Activated CD8-positive, alpha-beta memory T cell treated with anti-CD3 and anti-CD28 coated beads, Interleukin-2, amount 10 ng/mL, durations not matched to agents 7 days and 5 days (primary cell): Measurements from ENCODE around the gene CERS6. TPM values are rescaled to one million over a fixed set of nuclear protein-coding genes. Genes with fewer than 3 reads are reported as not detected.

Source experiments
- ATAC-seq: fragments of 150-1000 bp; cut with Tn5 transposase; one replicate; pipeline ENCODE4 v1.10.0; 2021; ENCODE audit warnings: moderate library complexity
- CTCF ChIA-PET: fragments of 350-600 bp; sonication (Branson Sonifier 250); formaldehyde crosslinking; loops from one replicate; lab custom pipeline; 2021; ENCODE audit warnings: antibody characterized with exemption; lab: Charles Lee
- DNase-seq: peaks from one replicate; pipeline ENCODE4 v3.0.0-alpha.2; 2020
- H3K27ac Mint-ChIP-seq: one replicate; pipeline ENCODE4 v1.8.0; 2021; ENCODE audit warnings: mild to moderate bottlenecking, mixed read lengths
- H3K27me3 Mint-ChIP-seq: one replicate; pipeline ENCODE4 v1.8.0; 2021; ENCODE audit warnings: mixed read lengths
- H3K36me3 Mint-ChIP-seq: one replicate; pipeline ENCODE4 v1.8.0; 2021; ENCODE audit warnings: mild to moderate bottlenecking, mixed read lengths
- H3K4me1 Mint-ChIP-seq: one replicate; pipeline ENCODE4 v1.8.0; 2021; ENCODE audit warnings: mixed read lengths
- H3K4me3 Mint-ChIP-seq: one replicate; pipeline ENCODE4 v1.8.0; 2021; ENCODE audit warnings: mild to moderate bottlenecking, moderate library complexity, mixed read lengths
- H3K9me3 Mint-ChIP-seq: one replicate; pipeline ENCODE4 v1.8.0; 2022; ENCODE audit warnings: low read depth, mixed read lengths
- total RNA-seq, 2 experiments: library from RNA; stranded (reverse); gene quantifications; one replicate each; pipeline ENCODE4 v1.2.3, GENCODE V29; 2021

Gene CERS6
- total RNA-seq, 2 experiments from 2014 or later = 5.0 to 12.7 TPM

DNA sequence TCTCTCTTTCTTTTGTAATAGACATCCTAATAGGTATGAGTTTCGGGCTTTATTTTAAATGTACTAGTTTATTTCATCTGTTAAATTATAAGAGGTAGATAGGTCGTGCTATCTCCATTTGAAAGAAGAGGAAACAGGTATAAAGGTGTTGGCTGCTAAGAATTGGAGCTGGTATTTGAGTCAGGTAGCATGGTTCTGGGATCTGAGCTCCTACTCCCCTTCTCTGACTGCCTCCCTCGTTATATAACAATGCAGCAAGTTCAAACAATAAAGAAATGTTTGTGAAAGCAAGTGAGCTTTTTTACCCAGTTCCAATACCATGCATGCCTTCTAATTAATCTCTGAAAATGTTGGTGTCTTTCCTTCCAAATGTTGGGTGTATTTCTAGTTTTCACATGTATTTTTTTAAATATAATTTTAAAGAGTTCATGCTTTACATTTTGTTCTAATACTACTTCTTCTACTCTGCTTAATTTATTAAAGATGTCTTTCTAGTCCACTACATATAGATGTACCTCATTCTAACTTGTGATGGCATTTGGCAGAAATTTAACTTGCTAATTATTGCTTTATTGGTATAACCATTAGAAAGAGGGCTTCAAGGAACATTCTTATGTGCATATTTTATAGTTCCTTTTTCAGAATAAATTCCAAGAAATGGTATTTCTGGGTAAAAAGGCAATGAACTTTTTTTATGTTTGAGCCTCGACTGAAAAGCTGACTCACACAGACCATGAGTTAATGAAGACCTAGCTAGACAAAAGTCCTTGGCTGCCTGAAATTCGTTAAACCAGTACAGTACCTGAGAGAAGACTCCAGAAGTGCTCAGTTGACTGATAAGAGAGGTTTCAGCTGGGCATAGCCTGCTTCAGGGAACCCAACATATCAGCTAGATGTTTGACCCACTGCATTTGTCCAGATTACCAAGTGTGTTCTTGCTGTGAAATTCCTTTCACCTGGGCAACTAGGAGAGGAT lies 133.5 kb downstream of the CERS6 start:
- Mint-ChIP-seq H3K36me3 (no peaks in the 10 kb centered on the region), H3K4me3 (no peak overlapping the region), H3K27ac (no peak overlapping the region), H3K27me3 (peaks cover 8% of the 10 kb centered on the region), H3K9me3 (no peaks in the 10 kb centered on the region), H3K4me1 (peaks cover under 1% of the 10 kb centered on the region)
- DNase-seq = no peak
- CTCF ChIA-PET = no interaction called here
- no peak for ATAC-seq

DNA sequence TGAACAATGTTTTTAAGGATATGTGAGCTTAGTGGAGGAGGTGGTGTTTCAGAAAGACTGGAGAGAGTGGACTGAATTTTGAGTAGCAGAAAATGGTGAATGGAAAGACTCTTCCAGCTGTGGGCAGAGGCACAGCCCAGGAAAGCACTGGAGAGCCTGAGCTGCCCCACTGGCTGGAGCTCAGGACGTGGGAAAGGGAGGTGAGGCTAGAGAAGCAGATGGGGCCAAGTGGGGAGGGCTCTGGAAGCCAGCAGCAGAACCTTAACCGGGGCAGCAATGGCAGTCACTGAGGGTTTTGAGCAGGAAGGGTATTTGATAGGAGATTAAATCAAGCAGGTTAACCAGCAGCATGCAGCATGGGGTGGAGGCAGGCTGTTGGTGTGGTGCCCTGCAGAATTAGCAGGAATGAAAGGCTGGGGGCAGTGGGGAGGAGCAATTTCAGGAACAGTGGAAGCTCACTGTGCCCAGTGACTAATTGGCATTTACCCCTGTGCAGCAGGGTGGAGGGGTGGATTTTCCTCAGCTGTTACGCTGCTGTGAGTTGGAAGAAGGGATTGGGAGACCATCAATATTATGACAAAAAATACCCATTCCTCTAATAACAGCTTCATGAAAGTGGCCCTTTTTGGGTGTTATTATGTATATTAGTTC lies 136.2 kb downstream of the CERS6 start:
- H3K4me3 Mint-ChIP-seq = no peak overlapping the region
- CTCF ChIA-PET = interaction anchor here (1.4 kb wide), 1 partner anchor 11 kb away, joined by 4 read pairs; no protein-coding TSS in a partner anchor

DNA sequence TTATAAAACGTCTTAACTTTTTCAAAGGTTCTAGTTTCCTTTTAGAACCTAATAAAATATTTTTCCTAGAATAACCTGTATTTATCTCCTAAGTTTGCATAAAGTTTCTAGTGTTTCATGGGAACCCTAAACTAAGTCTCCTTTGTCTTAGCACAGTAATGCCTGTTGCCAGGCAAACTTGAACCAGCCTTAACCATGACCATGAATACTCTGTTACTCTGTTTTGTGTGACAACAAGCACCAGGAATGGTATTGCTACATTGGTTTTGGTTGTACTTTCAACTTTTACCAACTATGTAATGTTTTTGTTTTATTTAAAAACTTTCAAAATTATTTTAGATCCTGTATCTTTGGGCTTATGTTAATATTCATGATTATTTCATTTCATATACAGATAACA lies 137.6 kb downstream of the CERS6 start:
- Mint-ChIP-seq H3K9me3 (no peaks in the 10 kb centered on the region), H3K27ac (no peak overlapping the region), H3K4me1 (peaks cover 13% of the 10 kb centered on the region), H3K4me3 (no peak overlapping the region), H3K27me3 (peaks cover 8% of the 10 kb centered on the region), H3K36me3 (no peaks in the 10 kb centered on the region)
- no peak for DNase-seq
- CTCF ChIA-PET = no interaction called here
- ATAC-seq = no peak

More for the DNA sequence above, 136.2 kb downstream of the CERS6 start:
- no peak for DNase-seq
- no peaks in the 10 kb centered on the region for H3K36me3 Mint-ChIP-seq
- no peak for ATAC-seq
- H3K27ac Mint-ChIP-seq = no peak overlapping the region
- peaks cover 13% of the 10 kb centered on the region for H3K4me1 Mint-ChIP-seq
- H3K9me3 Mint-ChIP-seq = no peaks in the 10 kb centered on the region
- peaks cover 8% of the 10 kb centered on the region for H3K27me3 Mint-ChIP-seq

DNA sequence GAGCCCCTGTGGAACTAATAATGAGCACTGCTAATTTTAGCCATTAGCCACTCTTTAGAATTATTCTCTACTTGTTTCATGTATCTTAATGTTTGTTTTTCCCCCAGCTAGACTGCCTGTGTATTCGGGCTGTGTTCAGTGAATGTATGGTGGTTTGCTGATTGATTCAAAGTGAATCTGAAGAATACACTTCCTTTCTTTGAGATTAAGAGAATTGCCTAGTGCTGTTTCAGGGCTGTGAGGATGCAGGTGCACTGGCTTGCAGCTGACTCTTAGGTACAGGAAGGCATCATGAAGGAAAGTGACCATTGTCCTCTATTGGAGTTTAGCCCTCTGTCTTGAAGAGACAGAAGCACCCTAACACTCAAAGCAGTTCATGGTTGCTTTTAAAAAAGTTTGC lies 138.7 kb downstream of the CERS6 start:
- CTCF ChIA-PET = no interaction called here
- no peaks in the 10 kb centered on the region for H3K36me3 Mint-ChIP-seq
- H3K27ac Mint-ChIP-seq = no peak overlapping the region

DNA sequence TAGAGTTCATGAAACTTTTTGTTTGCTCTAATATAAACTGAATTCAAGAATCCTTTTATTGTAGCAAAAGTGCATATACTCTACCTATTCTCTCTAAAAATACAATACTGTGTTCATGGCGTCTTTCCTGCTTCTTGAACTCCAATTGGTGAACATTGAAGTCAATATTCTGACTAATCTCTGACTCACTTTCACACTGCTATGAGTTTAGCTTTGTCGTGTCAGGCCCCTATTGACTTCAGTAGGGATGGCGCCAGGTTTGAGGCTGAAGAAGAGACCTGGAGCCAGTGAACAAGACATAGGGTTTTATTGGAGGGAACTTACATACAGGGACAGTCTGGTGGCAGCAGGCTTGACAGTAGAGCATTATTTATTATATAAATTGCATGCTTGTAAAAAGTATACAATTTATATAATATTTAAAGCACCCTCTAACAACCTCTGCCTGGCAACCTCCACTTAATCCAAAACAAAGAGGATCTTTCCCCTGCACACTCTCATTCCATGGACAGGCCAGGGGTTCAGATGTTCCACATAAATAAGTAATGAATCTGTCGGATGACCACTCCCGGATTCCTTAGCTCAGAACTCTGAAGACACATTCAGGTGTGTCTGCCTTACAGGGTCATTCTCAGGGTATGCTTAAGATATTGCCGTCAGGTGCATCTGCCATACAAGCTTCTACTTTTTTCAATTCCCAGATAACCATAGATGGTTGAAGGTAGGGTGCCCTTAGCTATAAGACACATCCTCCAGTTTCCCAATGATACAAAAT lies 141.0 kb downstream of the CERS6 start:
- Mint-ChIP-seq H3K4me3 (no peak overlapping the region), H3K36me3 (peaks cover 2% of the 10 kb centered on the region), H3K9me3 (no peaks in the 10 kb centered on the region), H3K4me1 (peaks cover 13% of the 10 kb centered on the region), H3K27me3 (peaks cover 7% of the 10 kb centered on the region), H3K27ac (no peak overlapping the region)
- ATAC-seq (no peak), DNase-seq (no peak)
- CTCF ChIA-PET = no interaction called here

More for the DNA sequence above, 138.7 kb downstream of the CERS6 start:
- ATAC-seq = no peak
- Mint-ChIP-seq H3K4me3 (no peak overlapping the region), H3K27me3 (peaks cover 8% of the 10 kb centered on the region), H3K9me3 (no peaks in the 10 kb centered on the region), H3K4me1 (peaks cover 13% of the 10 kb centered on the region)
- no peak for DNase-seq

DNA sequence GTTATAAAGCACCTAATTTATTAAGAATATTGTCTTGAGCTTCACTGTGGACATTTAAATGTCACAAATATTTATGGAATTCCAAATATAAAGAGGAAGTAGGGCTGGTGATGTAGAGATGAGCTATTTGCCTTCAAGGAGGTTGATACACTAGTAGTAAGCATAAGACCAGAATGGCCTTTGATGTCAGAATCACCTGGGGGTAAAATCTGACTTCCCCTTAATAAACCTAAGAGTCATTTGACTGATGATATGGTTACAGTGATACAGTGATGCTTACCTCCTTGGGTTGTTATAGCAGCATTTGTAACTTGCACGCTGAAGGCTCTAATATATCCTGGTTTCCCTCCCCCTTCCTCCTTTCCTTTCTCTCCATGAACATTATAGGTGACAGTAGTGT lies 143.7 kb downstream of the CERS6 start:
- peaks cover 6% of the 10 kb centered on the region for H3K36me3 Mint-ChIP-seq
- H3K27ac Mint-ChIP-seq = no peak overlapping the region
- no peaks in the 10 kb centered on the region for H3K27me3 Mint-ChIP-seq
- no peak for DNase-seq
- ATAC-seq = no peak
- no peak overlapping the region for H3K4me3 Mint-ChIP-seq
- CTCF ChIA-PET = no interaction called here
- H3K9me3 Mint-ChIP-seq = no peaks in the 10 kb centered on the region
- peaks cover 10% of the 10 kb centered on the region for H3K4me1 Mint-ChIP-seq

DNA sequence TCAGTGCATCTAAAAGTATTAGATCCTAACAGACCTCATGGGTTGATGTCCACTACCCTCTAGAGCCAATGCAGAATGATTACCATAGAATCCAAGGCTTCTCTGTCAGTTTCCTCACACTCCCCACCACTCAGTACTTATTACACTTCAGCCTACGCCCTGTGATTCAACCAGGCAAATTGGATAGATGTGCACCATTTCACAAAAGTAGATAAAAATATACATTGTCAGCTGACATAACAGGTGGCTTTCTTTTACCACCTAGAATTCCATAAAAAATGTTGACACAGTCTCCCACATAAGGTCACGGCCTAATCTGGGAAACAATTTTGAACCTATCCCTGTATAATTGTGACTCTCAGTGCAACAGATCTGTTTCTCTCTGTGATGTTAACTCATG lies 144.9 kb downstream of the CERS6 start:
- no peaks in the 10 kb centered on the region for H3K27me3 Mint-ChIP-seq
- CTCF ChIA-PET = no interaction called here
- DNase-seq = no peak
- peaks cover 6% of the 10 kb centered on the region for H3K9me3 Mint-ChIP-seq
- no peak for ATAC-seq
- H3K27ac Mint-ChIP-seq = no peak overlapping the region
- no peak overlapping the region for H3K4me3 Mint-ChIP-seq
- no peaks in the 10 kb centered on the region for H3K4me1 Mint-ChIP-seq
- peaks cover 11% of the 10 kb centered on the region for H3K36me3 Mint-ChIP-seq

DNA sequence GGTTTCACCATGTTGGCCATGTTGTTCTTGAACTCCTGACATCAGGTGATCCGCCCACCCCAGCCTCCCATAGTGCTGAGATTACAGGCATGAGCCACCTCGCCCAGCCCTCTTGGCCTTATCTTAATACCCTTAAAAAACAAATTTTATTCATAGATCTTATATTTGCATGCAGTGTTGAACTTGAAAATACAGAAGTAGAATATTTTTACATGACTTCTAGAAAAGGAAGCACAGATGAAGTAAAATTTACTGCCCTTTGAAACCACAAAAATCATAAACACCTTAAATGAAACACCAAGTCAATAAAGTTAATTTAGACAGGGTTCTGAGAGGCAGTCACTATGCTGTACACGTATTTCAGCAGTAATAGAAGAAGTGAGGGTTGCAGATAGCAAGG lies 145.7 kb downstream of the CERS6 start:
- no peak for ATAC-seq
- H3K4me3 Mint-ChIP-seq = no peak overlapping the region
- CTCF ChIA-PET = no interaction called here
- no peaks in the 10 kb centered on the region for H3K27me3 Mint-ChIP-seq
- H3K27ac Mint-ChIP-seq = no peak overlapping the region
- H3K36me3 Mint-ChIP-seq = peaks cover 12% of the 10 kb centered on the region
- H3K4me1 Mint-ChIP-seq = no peaks in the 10 kb centered on the region
- no peak for DNase-seq
- peaks cover 6% of the 10 kb centered on the region for H3K9me3 Mint-ChIP-seq

DNA sequence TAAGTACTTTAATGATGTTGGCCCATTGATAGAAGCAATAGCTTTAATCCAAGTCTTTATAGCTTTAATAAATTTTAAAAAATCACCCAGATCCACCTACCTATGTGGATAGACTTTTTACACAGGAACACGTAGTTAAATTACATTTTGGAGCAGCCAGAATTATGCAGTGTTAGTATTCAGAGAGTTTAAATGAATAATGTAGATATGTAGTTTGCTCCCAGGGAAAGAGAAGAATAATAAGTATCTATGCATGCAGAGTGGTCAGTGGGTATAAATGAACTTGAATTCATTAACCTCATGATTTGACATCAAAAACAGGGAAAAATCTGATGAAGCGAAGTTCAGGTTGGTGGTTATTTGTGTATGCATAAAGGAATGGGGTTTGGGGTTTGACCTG lies 146.3 kb downstream of the CERS6 start:
- CTCF ChIA-PET = interaction anchor here (1.1 kb wide), 1 partner anchor 10 kb away, joined by 4 read pairs; no protein-coding TSS in a partner anchor
- H3K9me3 Mint-ChIP-seq = peaks cover 6% of the 10 kb centered on the region
- H3K4me1 Mint-ChIP-seq = no peaks in the 10 kb centered on the region
- DNase-seq = no peak
- H3K27ac Mint-ChIP-seq = no peak overlapping the region
- H3K36me3 Mint-ChIP-seq = peaks cover 13% of the 10 kb centered on the region
- H3K27me3 Mint-ChIP-seq = no peaks in the 10 kb centered on the region
- ATAC-seq = no peak
- no peak overlapping the region for H3K4me3 Mint-ChIP-seq

DNA sequence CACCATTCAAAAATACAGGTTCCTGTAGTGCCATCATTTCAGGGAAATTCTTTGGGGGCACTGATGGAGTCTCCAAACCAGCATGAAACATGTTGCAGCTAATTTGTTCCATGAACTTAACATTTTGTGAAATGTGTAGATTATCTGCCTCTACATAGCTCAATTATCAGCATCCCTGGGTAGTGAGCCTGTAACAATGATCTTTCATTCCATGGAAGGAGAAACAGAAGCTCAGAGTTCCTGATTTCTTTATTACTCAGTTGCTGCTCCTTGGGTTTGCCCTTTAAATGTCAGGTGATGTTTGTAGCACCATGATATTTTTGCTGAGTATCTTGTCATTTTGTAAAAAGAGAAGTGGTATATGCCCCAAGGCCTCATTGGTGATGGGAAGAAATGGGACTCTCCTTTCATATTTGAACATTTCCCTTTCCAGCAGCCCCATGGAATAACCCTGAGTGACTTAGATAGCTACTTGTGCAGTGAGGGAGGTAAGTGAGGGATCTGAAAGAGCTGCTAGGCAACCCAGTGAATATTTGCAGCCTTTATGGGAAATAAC lies 146.9 kb downstream of the CERS6 start:
- CTCF ChIA-PET = interaction anchor here (1.1 kb wide), 1 partner anchor 11 kb away, joined by 4 read pairs; no protein-coding TSS in a partner anchor
- ATAC-seq (no peak), DNase-seq (no peak)
- H3K9me3 Mint-ChIP-seq = peaks cover 6% of the 10 kb centered on the region
- peaks cover 13% of the 10 kb centered on the region for H3K36me3 Mint-ChIP-seq
- H3K27ac Mint-ChIP-seq = no peak overlapping the region
- H3K4me3 Mint-ChIP-seq = no peak overlapping the region
- no peaks in the 10 kb centered on the region for H3K27me3 Mint-ChIP-seq
- H3K4me1 Mint-ChIP-seq = no peaks in the 10 kb centered on the region

DNA sequence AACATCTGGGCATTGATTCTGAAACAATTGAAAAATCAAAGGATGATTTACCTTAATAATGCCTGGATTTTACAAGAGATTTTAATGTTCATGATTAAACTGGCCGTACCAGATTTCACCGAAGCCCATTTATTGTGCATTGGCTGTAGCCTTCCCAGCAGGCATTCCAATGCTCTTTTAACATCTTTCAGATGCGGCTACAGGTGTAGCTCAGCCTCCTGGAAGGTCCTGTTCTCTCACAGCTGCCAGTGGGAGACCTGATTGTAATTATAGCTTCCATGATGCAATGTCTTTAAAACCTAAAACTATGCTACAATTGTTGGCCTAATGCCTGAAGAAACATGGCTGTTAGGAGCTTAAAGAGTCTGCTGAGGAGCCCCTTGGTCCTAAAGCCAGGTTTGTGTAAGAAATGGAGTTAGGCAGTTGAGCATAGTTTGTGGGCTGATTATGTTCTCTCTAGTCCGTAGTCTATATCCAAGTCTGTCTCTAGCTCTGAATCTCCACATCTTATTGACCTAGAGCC lies 147.4 kb downstream of the CERS6 start:
- ATAC-seq (no peak), DNase-seq (no peak)
- Mint-ChIP-seq H3K27ac (no peak overlapping the region), H3K27me3 (no peaks in the 10 kb centered on the region), H3K4me3 (no peak overlapping the region), H3K36me3 (peaks cover 13% of the 10 kb centered on the region), H3K4me1 (no peaks in the 10 kb centered on the region), H3K9me3 (peaks cover 6% of the 10 kb centered on the region)
- CTCF ChIA-PET = interaction anchor here (1.1 kb wide), 1 partner anchor 11 kb away, joined by 4 read pairs; no protein-coding TSS in a partner anchor

DNA sequence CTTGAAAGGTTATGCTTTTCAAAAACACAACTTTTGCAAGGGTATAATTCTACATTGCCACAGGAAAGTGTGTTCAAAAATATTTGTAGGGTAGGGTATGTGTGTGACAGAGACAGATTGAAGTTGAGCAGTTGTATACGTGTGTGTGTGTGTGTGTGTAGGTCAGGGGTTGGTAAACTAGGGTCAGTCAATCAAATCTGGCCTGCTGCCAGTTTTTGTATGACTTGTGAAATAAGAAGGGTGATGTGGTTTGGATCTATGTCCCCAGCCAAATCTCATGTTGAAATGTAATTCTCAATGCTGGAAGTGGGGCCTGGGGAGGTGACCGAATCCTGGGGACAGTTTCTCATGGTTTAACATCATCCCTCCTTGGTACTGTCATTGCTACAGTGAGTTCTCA lies 148.2 kb downstream of the CERS6 start:
- ATAC-seq (no peak), DNase-seq (no peak)
- Mint-ChIP-seq H3K4me3 (no peak overlapping the region), H3K9me3 (peaks cover 6% of the 10 kb centered on the region), H3K36me3 (peaks cover 13% of the 10 kb centered on the region), H3K4me1 (no peaks in the 10 kb centered on the region), H3K27ac (no peak overlapping the region), H3K27me3 (no peaks in the 10 kb centered on the region)
- CTCF ChIA-PET = no interaction called here

DNA sequence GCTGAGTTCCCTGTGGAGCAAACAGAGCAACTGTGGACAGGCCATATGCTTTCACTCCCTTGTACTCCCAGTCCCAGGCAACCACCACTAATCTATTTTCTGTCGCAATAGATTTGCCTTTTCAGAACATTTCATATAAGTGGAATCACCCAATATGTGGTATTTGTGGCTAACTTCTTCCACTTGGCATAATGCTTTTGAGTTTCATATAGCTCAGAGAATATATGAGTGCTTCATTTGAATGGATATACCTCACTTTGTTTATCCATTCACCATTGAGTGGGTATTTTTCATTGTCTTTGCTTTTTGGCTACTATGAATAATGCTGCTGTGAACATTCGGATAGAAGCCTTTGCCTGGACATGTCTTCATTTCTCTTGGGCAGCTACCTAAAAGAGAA lies 151.9 kb downstream of the CERS6 start:
- DNase-seq (no peak), ATAC-seq (no peak)
- peaks cover 8% of the 10 kb centered on the region for H3K36me3 Mint-ChIP-seq
- CTCF ChIA-PET = no interaction called here
- no peaks in the 10 kb centered on the region for H3K27me3 Mint-ChIP-seq
- no peak overlapping the region for H3K4me3 Mint-ChIP-seq
- peaks cover 6% of the 10 kb centered on the region for H3K9me3 Mint-ChIP-seq
- H3K4me1 Mint-ChIP-seq = no peaks in the 10 kb centered on the region
- H3K27ac Mint-ChIP-seq = no peak overlapping the region
